B cell (primary cell): ENCODE results near the gene HAT1. TPM values are rescaled to one million over a fixed set of nuclear protein-coding genes. Genes with fewer than 3 reads are reported as not detected.

Experiments
- ATAC-seq: fragments of 200-7000 bp; cut with Tn5 transposase; one replicate; pipeline ENCODE4 v1.10.0; 2021; ENCODE audit warnings: low read depth, mild to moderate bottlenecking, moderate number of reproducible peaks, moderate library complexity
- CTCF ChIA-PET: fragments of 350-600 bp; sonication (Branson Sonifier 250); formaldehyde crosslinking; loops from one replicate; lab custom pipeline; 2021; ENCODE audit warnings: antibody characterized with exemption, inconsistent platforms; lab: Charles Lee
- POLR2A ChIA-PET: fragments of 350-600 bp; sonication (Branson Sonifier 250); formaldehyde crosslinking; loops from one replicate; lab custom pipeline; 2021; ENCODE audit warnings: antibody characterized with exemption; lab: Charles Lee
- DNase-seq: peaks from one replicate; pipeline ENCODE4 v3.0.0; 2013
- H2AFZ ChIP-seq: 2 replicates; pipeline ENCODE4 v1.6.1; 2012; ENCODE audit warnings: mild to moderate bottlenecking, low read depth, low read length; ENCODE audit not compliant: insufficient read depth, poor library complexity, severe bottlenecking
- H3K27ac ChIP-seq, 2 donors: 1 replicate in 1 of 2; 2 replicates in 1 of 2; pipeline ENCODE4 v1.5.1; 2012 to 2013; ENCODE audit warnings: low read length in 2 of 2, mild to moderate bottlenecking in 2 of 2, moderate library complexity in 1 of 2
- H3K27me3 ChIP-seq, 4 experiments: fragments of 200-600 bp in 1 of 4; sonication (generic) in 1 of 4; replicated peaks in 1 of 4; 1 replicate in 2 of 4; 2 replicates in 2 of 4; pipeline versions ENCODE4 v1.6.1 to v1.7.0; 2013 to 2016; ENCODE audit warnings: low read length in 3 of 4, mild to moderate bottlenecking in 2 of 4, mixed read lengths in 1 of 4, moderate library complexity in 1 of 4; ENCODE audit not compliant: insufficient read depth in 4 of 4, control insufficient read depth in 3 of 4; ENCODE audit errors: control extremely low read depth in 1 of 4
- H3K36me3 ChIP-seq, 2 experiments: replicated peaks in 1 of 2; 1 replicate in 1 of 2; 2 replicates in 1 of 2; pipeline versions ENCODE4 v1.6.1 to v1.7.1; 2013; ENCODE audit warnings: low read length in 1 of 2; ENCODE audit not compliant: insufficient read depth in 2 of 2, control insufficient read depth in 1 of 2; ENCODE audit errors: control extremely low read depth in 1 of 2, extremely low read depth in 1 of 2
- H3K4me1 ChIP-seq, 2 donors: fragments of 200-600 bp in 1 of 2; sonication (generic) in 1 of 2; 1 replicate in 1 of 2; 2 replicates in 1 of 2; pipeline versions ENCODE4 v1.5.1 to v1.6.1; 2013 to 2017; ENCODE audit warnings: low read length in 2 of 2; ENCODE audit not compliant: control insufficient read depth in 2 of 2, insufficient read depth in 2 of 2
- H3K4me2 ChIP-seq: replicated peaks from 2 replicates; pipeline ENCODE3; 2012; ENCODE audit warnings: mild to moderate bottlenecking, low read depth, low read length; ENCODE audit not compliant: poor library complexity, severe bottlenecking
- H3K4me3 ChIP-seq, 5 experiments: fragments of 200-600 bp in 1 of 5; sonication (generic) in 1 of 5; 1 replicate in 3 of 5; 2 replicates in 2 of 5; pipeline versions ENCODE4 v1.5.1 to v1.7.0; 2011 to 2016; ENCODE audit warnings: low read length in 4 of 5, mild to moderate bottlenecking in 4 of 5, low read depth in 2 of 5, control low read depth in 1 of 5, moderate library complexity in 1 of 5; ENCODE audit not compliant: insufficient read depth in 1 of 5; ENCODE audit errors: control extremely low read depth in 1 of 5, extremely low read depth in 1 of 5
- H3K79me2 ChIP-seq: fragments of 200-600 bp; sonication (generic); one replicate; pipeline ENCODE4 v1.6.0; 2016; ENCODE audit warnings: low read length; ENCODE audit not compliant: control insufficient read depth, insufficient read depth
- H3K9ac ChIP-seq: fragments of 200-600 bp; sonication (generic); 2 replicates; pipeline ENCODE4 v1.6.1; 2017; ENCODE audit warnings: mild to moderate bottlenecking, low read length, moderate library complexity
- H3K9me3 ChIP-seq, 3 donors: one replicate each; pipeline versions ENCODE4 v1.6.1 to v1.7.1; 2013; ENCODE audit warnings: low read length in 2 of 3; ENCODE audit not compliant: control insufficient read depth in 2 of 3, insufficient read depth in 1 of 3; ENCODE audit errors: control extremely low read depth in 1 of 3
- H4K20me1 ChIP-seq: 2 replicates; pipeline ENCODE4 v1.6.0; 2012; ENCODE audit warnings: mild to moderate bottlenecking, low read length; ENCODE audit not compliant: insufficient read depth, control insufficient read depth, poor library complexity, severe bottlenecking
- H3K27ac Mint-ChIP-seq: one replicate; pipeline ENCODE4 v1.8.0; 2021; ENCODE audit warnings: mixed read lengths
- H3K27me3 Mint-ChIP-seq: one replicate; pipeline ENCODE4 v1.8.0; 2021; ENCODE audit warnings: mixed read lengths
- H3K4me1 Mint-ChIP-seq: one replicate; pipeline ENCODE4 v1.8.0; 2021; ENCODE audit warnings: mixed read lengths
- H3K4me3 Mint-ChIP-seq: one replicate; pipeline ENCODE4 v1.8.0; 2021; ENCODE audit warnings: mixed read lengths
- H3K9me3 Mint-ChIP-seq: one replicate; pipeline ENCODE4 v1.8.0; 2022; ENCODE audit warnings: mixed read lengths; ENCODE audit not compliant: insufficient read depth
- EZH2 ChIP-seq: IDR thresholded peaks from 2 replicates; pipeline ENCODE4 v1.6.1; 2012; ENCODE audit warnings: borderline replicate concordance, low read depth, mild to moderate bottlenecking, moderate library complexity, low read length; ENCODE audit not compliant: insufficient read depth, poor library complexity, severe bottlenecking
- WGBS: methylation state at CpG from one replicate; pipeline ENCODE4 v1.1.5; 2013; ENCODE audit warnings: missing lambda C conversion rate; ENCODE audit not compliant: insufficient coverage; 5-methylcytosine and 5-hydroxymethylcytosine counted together
- intact Hi-C: fragments of 100-400 bp; cut with micrococcal nuclease; formaldehyde crosslinking; loops from one replicate; pipeline ENCODE4 v1.10.0; 2022
- polyA plus RNA-seq: library from polyadenylated mRNA; depleted of rRNA; stranded (reverse); fragments of >200 nt; gene quantifications from 2 replicates; pipeline ENCODE4 v1.2.3, GENCODE V29; 2012
- total RNA-seq, 2 donors: library from RNA; stranded (reverse); fragments of 120-200 nt in 1 of 2; gene quantifications; 1 replicate in 1 of 2; 2 replicates in 1 of 2; pipeline versions ENCODE4 v1.2.3 to v1.2.4, GENCODE V29; 2013 to 2022
- TF ChIP-seq, protein P1 (sequence below): fragments of 200-600 bp; IDR thresholded peaks from one replicate; pipeline ENCODE4 v1.8.0; 2022; ENCODE audit warnings: antibody characterized with exemption, mild to moderate bottlenecking

The HAT1 gene
- total and polyA plus RNA-seq, 2 donors (not counting 1 experiment from before 2014, with no cell fraction given), result 12.0 to 25.1 TPM

DNA sequence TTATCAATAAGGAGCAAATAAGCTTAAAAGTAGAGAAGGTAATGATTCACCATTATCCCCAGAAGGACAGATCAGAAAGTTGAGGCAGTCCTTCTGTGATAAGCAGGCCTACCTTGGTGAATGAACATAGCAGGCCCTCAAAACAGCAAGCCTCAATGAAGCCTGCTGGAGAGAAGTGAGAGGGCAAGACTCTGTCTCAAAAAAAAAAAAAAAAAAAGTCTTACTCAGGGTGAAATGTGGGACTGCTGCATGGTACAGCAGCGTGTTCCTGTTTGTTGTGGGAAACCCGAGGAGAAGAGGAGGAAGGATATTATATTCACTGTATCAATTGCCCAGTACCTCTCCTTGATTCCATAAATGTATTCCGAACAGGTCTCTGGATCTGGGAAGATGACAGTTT is 8.7 kb upstream of the HAT1 start:
- WGBS, result 100% methylated on average over 1 of the region's 3 CpGs
- intact Hi-C loops, result no loop called here

DNA sequence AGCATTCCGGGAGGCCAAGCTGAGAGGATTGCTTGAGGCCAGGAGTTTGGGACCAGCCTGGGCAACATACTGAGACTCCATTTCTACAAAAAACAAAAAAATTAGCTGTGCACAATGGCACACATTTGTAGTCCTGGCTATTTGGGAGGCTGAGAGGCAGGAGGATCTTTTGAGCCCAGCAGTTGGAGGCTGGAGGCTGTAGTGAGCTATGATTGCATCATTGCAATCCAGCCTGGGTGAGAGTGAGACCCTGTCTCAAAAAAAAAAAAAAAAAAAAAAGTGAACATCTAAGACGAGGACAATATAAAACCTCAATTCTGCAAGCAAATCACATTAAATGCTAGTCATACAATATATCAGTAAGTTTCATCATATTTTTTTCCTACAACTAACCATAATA is 2.8 kb upstream of the HAT1 start:
- intact Hi-C loops, result no loop called here
- ATAC-seq (no peak), DNase-seq (no peak)
- no peak overlapping the region for H3K9ac ChIP-seq
- no peak overlapping the region for H3K4me3 Mint-ChIP-seq
- H2AFZ ChIP-seq, result no peak overlapping the region
- H3K9me3 Mint-ChIP-seq, result no peaks in the 10 kb centered on the region
- no peaks in the 10 kb centered on the region for H3K9me3 ChIP-seq
- no peak overlapping the region for H3K27ac ChIP-seq
- no peaks in the 10 kb centered on the region for H4K20me1 ChIP-seq
- H3K27ac Mint-ChIP-seq, result no peak overlapping the region
- no peak overlapping the region for H3K4me2 ChIP-seq
- H3K27me3 ChIP-seq, result no peaks in the 10 kb centered on the region
- no CpG with 5 or more reads among the region's 2 CpGs for WGBS
- peaks cover 16% of the 10 kb centered on the region in 2 donors for H3K4me1 ChIP-seq
- H3K4me3 ChIP-seq, result no peak overlapping the region
- no peak for TF ChIP-seq EZH2
- TF ChIP-seq, protein P1, sequence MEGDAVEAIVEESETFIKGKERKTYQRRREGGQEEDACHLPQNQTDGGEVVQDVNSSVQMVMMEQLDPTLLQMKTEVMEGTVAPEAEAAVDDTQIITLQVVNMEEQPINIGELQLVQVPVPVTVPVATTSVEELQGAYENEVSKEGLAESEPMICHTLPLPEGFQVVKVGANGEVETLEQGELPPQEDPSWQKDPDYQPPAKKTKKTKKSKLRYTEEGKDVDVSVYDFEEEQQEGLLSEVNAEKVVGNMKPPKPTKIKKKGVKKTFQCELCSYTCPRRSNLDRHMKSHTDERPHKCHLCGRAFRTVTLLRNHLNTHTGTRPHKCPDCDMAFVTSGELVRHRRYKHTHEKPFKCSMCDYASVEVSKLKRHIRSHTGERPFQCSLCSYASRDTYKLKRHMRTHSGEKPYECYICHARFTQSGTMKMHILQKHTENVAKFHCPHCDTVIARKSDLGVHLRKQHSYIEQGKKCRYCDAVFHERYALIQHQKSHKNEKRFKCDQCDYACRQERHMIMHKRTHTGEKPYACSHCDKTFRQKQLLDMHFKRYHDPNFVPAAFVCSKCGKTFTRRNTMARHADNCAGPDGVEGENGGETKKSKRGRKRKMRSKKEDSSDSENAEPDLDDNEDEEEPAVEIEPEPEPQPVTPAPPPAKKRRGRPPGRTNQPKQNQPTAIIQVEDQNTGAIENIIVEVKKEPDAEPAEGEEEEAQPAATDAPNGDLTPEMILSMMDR, result no peak
- POLR2A ChIA-PET, result no interaction called here
- H3K4me1 Mint-ChIP-seq, result peaks cover 24% of the 10 kb centered on the region
- H3K79me2 ChIP-seq, result peaks cover 19% of the 10 kb centered on the region
- no peaks in the 10 kb centered on the region for H3K27me3 Mint-ChIP-seq
- CTCF ChIA-PET, result interaction anchor here (0.6 kb wide), 1 partner anchor 128 kb away, joined by 3 read pairs; no protein-coding TSS in a partner anchor
- H3K36me3 ChIP-seq, result no peaks in the 10 kb centered on the region

More for the DNA sequence above, 8.7 kb upstream of the HAT1 start:
- Histone ChIP-seq H3K4me2 (no peak overlapping the region), H3K27me3 (no peaks in the 10 kb centered on the region), H3K27ac (no peak overlapping the region), H3K36me3 (no peaks in the 10 kb centered on the region), H3K9ac (no peak overlapping the region), H3K4me3 (no peak overlapping the region), H4K20me1 (no peaks in the 10 kb centered on the region), H2AFZ (no peak overlapping the region), H3K79me2 (no peaks in the 10 kb centered on the region), H3K9me3 (no peaks in the 10 kb centered on the region), H3K4me1 (no peaks in the 10 kb centered on the region)
- no peaks in the 10 kb centered on the region for H3K9me3 Mint-ChIP-seq
- no peak for TF ChIP-seq EZH2
- TF ChIP-seq, protein P1, result no peak
- DNase-seq, result no peak
- no peak for ATAC-seq
- CTCF ChIA-PET, result interaction anchor here (0.5 to 0.7 kb wide), 2 partner anchors 15 to 23 kb away, joined by 3 read pairs; no protein-coding TSS in a partner anchor
- H3K4me1 Mint-ChIP-seq, result no peaks in the 10 kb centered on the region
- H3K27ac Mint-ChIP-seq, result no peak overlapping the region
- no peaks in the 10 kb centered on the region for H3K27me3 Mint-ChIP-seq
- no peak overlapping the region for H3K4me3 Mint-ChIP-seq
- POLR2A ChIA-PET, result no interaction called here
